HG02623 (cell line): Measurements from ENCODE around the gene AFAP1L1.
"Not testable (repeated sequence)": the region's sequence is repeated elsewhere in the genome, so short reads cannot be mapped to it uniquely, and the experiment has no call there.

Source experiments
- ATAC-seq: cut with Tn5 transposase; IDR thresholded peaks from one replicate; pipeline ENCODE4 v1.9.1; 2021; ENCODE audit warnings: moderate library complexity; ENCODE audit not compliant: unreplicated experiment

AFAP1L1 gene

GRCh38 chr5:149387081-149387631 is 115.5 kb downstream of the AFAP1L1 start:
- ATAC-seq = no peak

- no peak for ATAC-seq
Observed at GRCh38 chr5:149387982-149388381, 116.3 kb downstream of the AFAP1L1 start.

GRCh38 chr5:149388498-149389190 is 117.0 kb downstream of the AFAP1L1 start:
- ATAC-seq = no peak

- no peak for ATAC-seq
Observed at GRCh38 chr5:149389552-149390495, 118.2 kb downstream of the AFAP1L1 start.

- ATAC-seq = not testable (repeated sequence)
Observed at GRCh38 chr5:149391076-149391475, 119.4 kb downstream of the AFAP1L1 start.
